ENCODE data around the gene WWOX. TPM values are rescaled to one million over a fixed set of nuclear protein-coding genes. Genes with fewer than 3 reads are reported as not detected.

Gene WWOX
- total and polyA plus RNA-seq, 10 donors = 5.9 to 90.3 (median 26.4) TPM

DNA sequence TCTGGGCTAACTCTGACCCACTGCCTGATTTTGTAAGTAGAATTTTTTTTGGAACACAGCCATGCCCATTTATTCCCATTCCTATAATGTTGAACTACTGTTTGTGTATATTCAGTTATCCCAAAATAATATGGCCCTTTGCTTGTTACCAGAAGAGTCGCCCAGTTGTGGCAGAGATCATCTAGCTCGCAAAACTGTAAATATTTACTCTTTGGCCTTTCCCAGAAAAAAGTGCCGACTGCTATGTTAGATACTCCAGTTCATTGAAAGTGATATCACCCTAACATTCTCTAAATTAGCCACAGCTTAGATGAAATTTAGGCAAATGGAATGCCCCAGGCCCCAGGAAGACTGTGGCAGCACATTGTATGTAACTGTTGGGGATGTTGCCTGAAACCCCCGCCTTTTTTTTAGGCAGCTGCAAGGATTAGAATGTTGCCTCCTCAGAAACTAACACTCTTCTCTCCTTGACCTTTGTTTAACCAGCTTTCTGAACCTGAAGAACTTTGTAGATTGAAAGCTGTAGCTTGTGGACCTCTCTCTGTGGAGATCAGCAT, 19.1 kb downstream of the WWOX start:
- Histone ChIP-seq H3K36me3 (peaks cover 0 to 61% (median 21%) of the 10 kb centered on the region in 6 donors), H3K4me3 (no peak overlapping the region), H3K4me1 (peaks cover 0 to 14% (median 5%) of the 10 kb centered on the region in 6 donors), H3K27me3 (replicated peaks in 1 of 7) (no peaks in the 10 kb centered on the region), H3K27ac (no peak overlapping the region), H3K9me3 (no peaks in the 10 kb centered on the region)
- no peak for DNase-seq
- intact Hi-C loops (cut with DNase I; ENCODE audit: low total_unique reads) = no loop called here
- 59 to 96% (median 79%) methylated on average over 4 of the region's 4 CpGs for WGBS, 5 donors
- TF ChIP-seq POLR2A (IDR thresholded peaks at IDR 0.05) (no peak), POLR2AphosphoS5 (IDR thresholded peaks at IDR 0.05) (no peak)
- TF ChIP-seq, protein P1, sequence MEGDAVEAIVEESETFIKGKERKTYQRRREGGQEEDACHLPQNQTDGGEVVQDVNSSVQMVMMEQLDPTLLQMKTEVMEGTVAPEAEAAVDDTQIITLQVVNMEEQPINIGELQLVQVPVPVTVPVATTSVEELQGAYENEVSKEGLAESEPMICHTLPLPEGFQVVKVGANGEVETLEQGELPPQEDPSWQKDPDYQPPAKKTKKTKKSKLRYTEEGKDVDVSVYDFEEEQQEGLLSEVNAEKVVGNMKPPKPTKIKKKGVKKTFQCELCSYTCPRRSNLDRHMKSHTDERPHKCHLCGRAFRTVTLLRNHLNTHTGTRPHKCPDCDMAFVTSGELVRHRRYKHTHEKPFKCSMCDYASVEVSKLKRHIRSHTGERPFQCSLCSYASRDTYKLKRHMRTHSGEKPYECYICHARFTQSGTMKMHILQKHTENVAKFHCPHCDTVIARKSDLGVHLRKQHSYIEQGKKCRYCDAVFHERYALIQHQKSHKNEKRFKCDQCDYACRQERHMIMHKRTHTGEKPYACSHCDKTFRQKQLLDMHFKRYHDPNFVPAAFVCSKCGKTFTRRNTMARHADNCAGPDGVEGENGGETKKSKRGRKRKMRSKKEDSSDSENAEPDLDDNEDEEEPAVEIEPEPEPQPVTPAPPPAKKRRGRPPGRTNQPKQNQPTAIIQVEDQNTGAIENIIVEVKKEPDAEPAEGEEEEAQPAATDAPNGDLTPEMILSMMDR (IDR thresholded peaks at IDR 0.05 in 8 of 11, conservative IDR thresholded peaks at IDR 0.05 in 3 of 11) = no peak

DNA sequence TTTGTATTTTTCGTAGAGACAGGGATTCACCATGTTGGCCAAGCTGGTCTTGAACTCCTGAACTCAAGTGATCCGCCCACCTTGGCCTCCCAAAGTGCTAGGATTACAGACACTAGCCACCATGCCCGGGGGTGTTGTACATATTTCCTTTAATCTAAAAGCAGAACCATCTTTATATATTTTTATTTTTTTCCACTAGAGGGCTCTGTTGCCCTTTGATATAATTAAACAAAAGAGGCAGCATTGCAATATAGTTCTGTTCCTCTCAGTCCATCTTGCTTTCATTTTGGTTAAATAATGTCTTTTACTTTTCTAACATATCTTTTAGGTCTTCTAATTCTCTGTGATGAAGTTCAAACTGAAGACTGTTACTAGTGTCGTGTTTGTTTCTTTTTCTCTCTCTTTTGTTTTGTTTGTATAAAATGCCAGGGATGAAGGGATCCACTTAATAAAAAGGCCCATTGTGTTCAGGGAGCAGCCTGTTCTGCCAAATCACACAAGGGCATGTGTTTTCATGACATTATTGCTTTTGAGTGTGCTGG, 23.4 kb downstream of the WWOX start:
- TF ChIP-seq, protein P1 (IDR thresholded peaks at IDR 0.05 in 8 of 11, conservative IDR thresholded peaks at IDR 0.05 in 3 of 11) = peak in 9 of 11 experiments; percentile 24 to 61 (median 51)
- TF ChIP-seq POLR2AphosphoS5 (IDR thresholded peaks at IDR 0.05) = no peak
- TF ChIP-seq POLR2A (IDR thresholded peaks at IDR 0.05) = no peak
- Histone ChIP-seq H3K27me3 (replicated peaks in 1 of 7) (no peaks in the 10 kb centered on the region), H3K9me3 (no peaks in the 10 kb centered on the region), H3K4me3 (no peak overlapping the region), H3K27ac (peak overlapping the region in 1 of 8 donors; percentile 26), H3K4me1 (peaks cover 0 to 11% (median 5%) of the 10 kb centered on the region in 6 donors), H3K36me3 (peaks cover 0 to 25% (median 11%) of the 10 kb centered on the region in 6 donors)
- DNase-seq = no peak
- WGBS, 5 donors = 19 to 32% (median 21%) methylated on average over 4 of the region's 4 CpGs
- intact Hi-C loops (cut with DNase I; ENCODE audit: low total_unique reads) = loop anchor here (5.0 to 10.0 kb wide), 3 partner anchors 114 to 1482 kb away; partner anchors contain the start of gene MAF

DNA sequence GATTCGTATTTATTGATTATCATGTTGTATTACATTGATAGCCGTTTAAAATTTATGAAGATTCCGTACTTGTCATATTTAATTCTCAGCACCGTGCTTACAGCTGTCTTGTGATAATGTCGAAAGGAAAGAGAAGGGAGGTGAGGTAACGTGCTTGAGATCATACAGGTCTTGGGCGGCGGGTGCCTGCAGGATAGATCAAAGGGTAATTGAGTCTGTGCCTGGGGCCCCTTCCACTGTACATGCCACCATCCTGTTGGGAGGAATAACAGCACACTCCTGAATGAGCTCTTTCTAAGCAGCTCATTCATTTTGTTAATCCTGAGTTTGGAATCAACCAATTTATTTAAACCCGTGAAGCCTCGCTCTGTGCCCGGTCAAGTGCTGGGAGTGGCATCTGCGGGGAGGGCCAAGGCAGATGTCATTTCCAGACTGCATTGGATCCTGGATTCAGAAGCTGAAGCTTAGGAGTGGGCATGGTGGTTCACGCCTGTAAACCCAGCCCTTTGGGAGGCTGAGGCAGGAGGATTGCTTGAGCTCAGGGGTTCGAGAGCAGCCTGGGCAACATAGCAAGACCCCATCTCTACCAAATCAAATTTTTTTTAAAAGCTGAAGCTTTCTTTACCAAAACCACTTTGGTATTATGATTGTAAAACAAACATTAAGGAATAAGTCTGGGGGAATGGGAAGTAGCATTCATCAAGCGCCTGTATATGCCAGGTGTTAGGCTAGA, 25.8 kb downstream of the WWOX start:
- peaks cover 0 to 20% (median 5%) of the 10 kb centered on the region in 6 donors for H3K4me1 ChIP-seq
- TF ChIP-seq, protein P1 (IDR thresholded peaks at IDR 0.05 in 8 of 11, conservative IDR thresholded peaks at IDR 0.05 in 3 of 11) = no peak
- TF ChIP-seq POLR2A (IDR thresholded peaks at IDR 0.05) (no peak), POLR2AphosphoS5 (IDR thresholded peaks at IDR 0.05) (no peak)
- intact Hi-C loops (cut with DNase I; ENCODE audit: low total_unique reads) = loop anchor here (10.0 kb wide), 1 partner anchor 1480 kb away; the partner anchor contains the start of gene MAF
- 91 to 97% (median 94%) methylated on average over 14 to 15 of the region's 15 CpGs for WGBS, 5 donors
- H3K36me3 ChIP-seq = peaks cover 0 to 5% (median 0%) of the 10 kb centered on the region in 6 donors
- peaks cover 0 to 6% (median 1%) of the 10 kb centered on the region in 8 donors for H3K9me3 ChIP-seq
- no peak overlapping the region for H3K27ac ChIP-seq
- DNase-seq = no peak
- H3K4me3 ChIP-seq = no peak overlapping the region
- no peaks in the 10 kb centered on the region for H3K27me3 ChIP-seq (replicated peaks in 1 of 7)

DNA sequence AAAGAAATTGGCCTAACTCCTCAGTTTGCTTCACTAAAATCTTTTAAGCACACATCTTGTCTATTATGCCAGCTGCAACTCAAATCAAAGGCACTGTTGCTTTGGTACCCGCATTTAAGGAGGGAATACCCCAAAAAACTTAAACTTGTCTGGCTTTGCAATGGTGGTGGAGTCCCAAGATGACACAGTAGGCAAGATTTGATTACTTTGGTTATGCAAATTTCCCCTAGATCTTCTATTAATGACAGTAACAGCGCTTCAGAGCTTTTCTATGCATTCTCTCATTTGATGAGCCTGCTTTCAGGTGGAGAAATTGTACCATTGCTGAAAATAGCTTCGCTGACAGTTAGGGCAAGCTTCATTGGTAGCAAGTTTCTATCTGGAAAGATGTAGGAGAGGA, 27.2 kb downstream of the WWOX start:
- intact Hi-C loops (cut with DNase I; ENCODE audit: low total_unique reads) = loop anchor here (10.0 kb wide), 1 partner anchor 1478 kb away; the partner anchor contains the start of gene MAF
- Histone ChIP-seq H3K9me3 (peaks cover 0 to 8% (median 3%) of the 10 kb centered on the region in 8 donors), H3K4me1 (peaks cover 0 to 20% (median 5%) of the 10 kb centered on the region in 6 donors), H3K27me3 (replicated peaks in 1 of 7) (no peaks in the 10 kb centered on the region), H3K4me3 (no peak overlapping the region), H3K27ac (no peak overlapping the region), H3K36me3 (peaks cover 0 to 11% (median 0%) of the 10 kb centered on the region in 6 donors)
- DNase-seq = no peak
- TF ChIP-seq POLR2A (IDR thresholded peaks at IDR 0.05) = no peak
- TF ChIP-seq, protein P1 (IDR thresholded peaks at IDR 0.05 in 8 of 11, conservative IDR thresholded peaks at IDR 0.05 in 3 of 11) = no peak
- no peak for TF ChIP-seq POLR2AphosphoS5 (IDR thresholded peaks at IDR 0.05)
- WGBS, 5 donors = 83 to 93% (median 86%) methylated on average over 3 of the region's 3 CpGs
